Suprapubic skin (tissue), 3 donors: ENCODE measurements around the gene AMPD3.

ENCODE experiments used
- POLR2AphosphoS5 ChIP-seq, 3 donors: sonication (generic); formaldehyde crosslinking; IDR thresholded peaks; one replicate each; pipeline ENCODE4 v1.6.1; 2017; ENCODE audit warnings: antibody characterized with exemption in 3 of 3
- TF ChIP-seq, protein P1 (sequence below), 2 donors: fragments of 200-600 bp in 1 of 2; fragments of 450-650 bp in 1 of 2; sonication (generic) in 1 of 2; IDR thresholded peaks; one replicate each; pipeline ENCODE4 v1.5.1; 2016 to 2019; ENCODE audit warnings: antibody characterized with exemption in 2 of 2, mild to moderate bottlenecking in 1 of 2, moderate library complexity in 1 of 2

DNA sequence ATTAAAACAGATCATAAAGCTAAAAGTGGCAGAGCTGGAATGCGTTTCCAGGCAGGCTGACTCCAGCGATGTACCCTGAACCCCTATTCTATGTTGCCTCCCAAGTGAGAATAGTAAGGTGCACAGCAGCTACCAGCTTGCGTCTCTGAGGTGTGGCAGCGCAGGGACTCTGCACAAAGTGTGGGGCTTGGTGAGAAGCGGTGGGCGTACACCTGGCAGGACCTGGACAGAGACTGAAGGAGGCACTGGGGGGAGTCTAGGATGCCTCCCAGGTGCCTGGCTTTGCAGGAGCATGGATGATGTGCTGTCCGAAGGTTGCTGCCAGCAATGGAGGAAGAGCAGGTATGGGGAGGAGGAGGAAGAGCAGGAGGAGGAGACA lies 42.9 kb downstream of the AMPD3 start:
- TF ChIP-seq POLR2AphosphoS5 (IDR thresholded peaks at IDR 0.05) = no peak
- TF ChIP-seq, protein P1, sequence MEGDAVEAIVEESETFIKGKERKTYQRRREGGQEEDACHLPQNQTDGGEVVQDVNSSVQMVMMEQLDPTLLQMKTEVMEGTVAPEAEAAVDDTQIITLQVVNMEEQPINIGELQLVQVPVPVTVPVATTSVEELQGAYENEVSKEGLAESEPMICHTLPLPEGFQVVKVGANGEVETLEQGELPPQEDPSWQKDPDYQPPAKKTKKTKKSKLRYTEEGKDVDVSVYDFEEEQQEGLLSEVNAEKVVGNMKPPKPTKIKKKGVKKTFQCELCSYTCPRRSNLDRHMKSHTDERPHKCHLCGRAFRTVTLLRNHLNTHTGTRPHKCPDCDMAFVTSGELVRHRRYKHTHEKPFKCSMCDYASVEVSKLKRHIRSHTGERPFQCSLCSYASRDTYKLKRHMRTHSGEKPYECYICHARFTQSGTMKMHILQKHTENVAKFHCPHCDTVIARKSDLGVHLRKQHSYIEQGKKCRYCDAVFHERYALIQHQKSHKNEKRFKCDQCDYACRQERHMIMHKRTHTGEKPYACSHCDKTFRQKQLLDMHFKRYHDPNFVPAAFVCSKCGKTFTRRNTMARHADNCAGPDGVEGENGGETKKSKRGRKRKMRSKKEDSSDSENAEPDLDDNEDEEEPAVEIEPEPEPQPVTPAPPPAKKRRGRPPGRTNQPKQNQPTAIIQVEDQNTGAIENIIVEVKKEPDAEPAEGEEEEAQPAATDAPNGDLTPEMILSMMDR (IDR thresholded peaks at IDR 0.05) = no peak
